K562 (cell line): Measurements from ENCODE around the gene NIFK. TPM values are rescaled to one million over a fixed set of nuclear protein-coding genes. Genes with fewer than 3 reads are reported as not detected.

Source experiments
- ATAC-seq: fragments of 200-7000 bp; cut with Tn5 transposase; 3 replicates; pipeline ENCODE4 v1.9.1; 2020; ENCODE audit warnings: moderate library complexity
- BruUV-seq: library from RNA; stranded (reverse); fragments of 400-500 nt; replicated peaks from 2 replicates; lab custom pipeline; 2021; lab: Mats Ljungman, UMichigan
- CTCF ChIA-PET: fragments of 300-600 bp; formaldehyde crosslinking; extraction: SDS; loops from one replicate; lab custom pipeline; 2021; ENCODE audit warnings: low intra/inter-chr PET ratio; lab: Yijun Ruan, JAX
- POLR2A ChIA-PET: fragments of 300-600, 350-650 bp; sonication (Branson Sonifier 250); formaldehyde crosslinking; extraction: SDS; loops from one replicate; lab custom pipeline; 2021; ENCODE audit warnings: antibody characterized with exemption, inconsistent platforms; lab: Yijun Ruan, JAX
- DNase-seq, 4 experiments: peaks; one replicate each; pipeline versions ENCODE4 v3.0.0 to v3.0.0-alpha.2; 2011 to 2018; ENCODE audit warnings: low spot score in 3 of 4, mixed read lengths in 3 of 4; ENCODE audit errors: extremely low read depth in 1 of 4
- FAIRE-seq: peaks from 2 replicates; lab custom pipeline; 2011; peaks lifted over from hg19 to GRCh38; lab: Jason Lieb, UNC
- H2AFZ ChIP-seq: 2 replicates; pipeline ENCODE4 v1.6.0; 2011; ENCODE audit warnings: low read depth, low read length, control low read depth, inconsistent platforms
- H3K27ac ChIP-seq: fragments of 200-600 bp; 3 replicates; pipeline ENCODE4 v1.8.0; 2011; ENCODE audit warnings: low read depth, mild to moderate bottlenecking, control low read depth, inconsistent platforms, low read length, moderate library complexity, mixed read lengths; ENCODE audit errors: extremely low read depth
- H3K27me3 ChIP-seq, 2 experiments: fragments of 300-600 bp in 1 of 2; 2 replicates in 1 of 2; 3 replicates in 1 of 2; pipeline versions ENCODE4 v1.6.0 to v1.8.0; 2011; ENCODE audit warnings: inconsistent platforms in 2 of 2, low read length in 2 of 2, mild to moderate bottlenecking in 1 of 2, mixed read lengths in 1 of 2, moderate library complexity in 1 of 2; ENCODE audit not compliant: control insufficient read depth in 2 of 2, insufficient read depth in 2 of 2
- H3K36me3 ChIP-seq: fragments of 300-600 bp; 3 replicates; pipeline ENCODE4 v1.8.0; 2011; ENCODE audit warnings: mild to moderate bottlenecking, low read length, inconsistent platforms; ENCODE audit not compliant: control insufficient read depth, insufficient read depth
- H3K4me1 ChIP-seq, 2 experiments: fragments of 200-600 bp in 1 of 2; replicated peaks in 1 of 2; 2 replicates in 1 of 2; 3 replicates in 1 of 2; pipeline versions ENCODE4 v1.5.1 to v1.8.0; 2011; ENCODE audit warnings: inconsistent platforms in 2 of 2, low read length in 2 of 2, mild to moderate bottlenecking in 1 of 2, mixed read lengths in 1 of 2, moderate library complexity in 1 of 2; ENCODE audit not compliant: control insufficient read depth in 2 of 2, insufficient read depth in 2 of 2
- H3K4me2 ChIP-seq: 2 replicates; pipeline ENCODE4 v1.6.1; 2011; ENCODE audit warnings: low read length, control low read depth, inconsistent platforms, mixed read lengths; ENCODE audit not compliant: insufficient read depth
- H3K4me3 ChIP-seq: fragments of 200-600 bp; sonication (generic), shearing (Covaris generic); 2 replicates; pipeline ENCODE4 v1.5.1; 2016; ENCODE audit warnings: control low read depth, inconsistent platforms
- H3K79me2 ChIP-seq: fragments of 200-600 bp; 3 replicates; pipeline ENCODE4 v1.8.0; 2011; ENCODE audit warnings: low read length, inconsistent platforms; ENCODE audit not compliant: control insufficient read depth, insufficient read depth
- H3K9ac ChIP-seq, 2 experiments: 2 replicates each; pipeline versions ENCODE4 v1.6.0 to v1.6.1; 2011; ENCODE audit warnings: low read depth in 2 of 2, low read length in 2 of 2, control low read depth in 1 of 2, inconsistent platforms in 1 of 2, mild to moderate bottlenecking in 1 of 2, mixed read lengths in 1 of 2; ENCODE audit not compliant: insufficient read depth in 1 of 2
- H3K9me1 ChIP-seq: one replicate; pipeline ENCODE4 v1.6.0; 2011; ENCODE audit warnings: inconsistent platforms, mild to moderate bottlenecking, low read length, moderate library complexity; ENCODE audit not compliant: control insufficient read depth, insufficient read depth
- H3K9me3 ChIP-seq: replicated peaks from 2 replicates; pipeline ENCODE4 v1.5.1; 2011; ENCODE audit warnings: low read depth, low read length, inconsistent platforms; ENCODE audit not compliant: control insufficient read depth, insufficient read depth
- H4K20me1 ChIP-seq: replicated peaks from 2 replicates; pipeline ENCODE4 v1.6.1; 2011; ENCODE audit warnings: low read length, inconsistent platforms, mixed read lengths; ENCODE audit not compliant: control insufficient read depth, insufficient read depth
- ARID1B ChIP-seq: fragments of 450-650 bp; IDR thresholded peaks from 2 replicates; pipeline ENCODE4 v1.6.1; 2016; ENCODE audit warnings: antibody characterized with exemption, mild to moderate bottlenecking, inconsistent platforms
- CBFA2T3 ChIP-seq: fragments of 450-650 bp; IDR thresholded peaks from 2 replicates; pipeline ENCODE4 v1.6.1; 2017
- ETV5 ChIP-seq: sonication (generic); formaldehyde crosslinking; IDR thresholded peaks from 2 replicates; pipeline ENCODE4 v1.4.0; 2020; ENCODE audit warnings: low read depth, mild to moderate bottlenecking, missing genetic modification reagents
- HDAC1 ChIP-seq, 2 experiments: fragments of 450-650 bp; IDR thresholded peaks; 2 replicates each; pipeline ENCODE4 v1.6.1; 2016 to 2017; ENCODE audit warnings: inconsistent platforms in 1 of 2, mild to moderate bottlenecking in 1 of 2, moderate library complexity in 1 of 2
- KDM1A ChIP-seq, 2 experiments: fragments of 450-650 bp; IDR thresholded peaks; 2 replicates each; pipeline ENCODE4 v1.6.1; 2016; ENCODE audit warnings: mild to moderate bottlenecking in 2 of 2
- NCOR1 ChIP-seq: fragments of 450-650 bp; IDR thresholded peaks from 2 replicates; pipeline ENCODE4 v1.6.1; 2016; ENCODE audit warnings: mild to moderate bottlenecking, moderate library complexity
- PRMT5 ChIP-seq: sonication (generic); formaldehyde crosslinking; IDR thresholded peaks from 2 replicates; pipeline ENCODE4 v1.5.0; 2020; ENCODE audit warnings: missing genetic modification reagents
- RCOR1 ChIP-seq, 2 experiments: IDR thresholded peaks; 2 replicates each; pipeline ENCODE4 v1.6.1; 2012; ENCODE audit warnings: low read depth in 2 of 2, low read length in 2 of 2, borderline replicate concordance in 1 of 2, improper control_type of control experiment in 1 of 2
- SMAD4 ChIP-seq: fragments of 250-450 bp; sonication (Bioruptor Pico); conservative IDR thresholded peaks from 2 replicates; pipeline ENCODE4 v1.8.0; 2021; ENCODE audit warnings: inconsistent platforms, mild to moderate bottlenecking, moderate library complexity
- SOX6 ChIP-seq: fragments of 450-650 bp; IDR thresholded peaks from 2 replicates; pipeline ENCODE4 v1.6.1; 2014; ENCODE audit warnings: mild to moderate bottlenecking
- SPI1 ChIP-seq: IDR thresholded peaks from 2 replicates; pipeline ENCODE4 v1.6.1; 2011; ENCODE audit warnings: low read depth, low read length, control low read depth, borderline replicate concordance
- TAL1 ChIP-seq: fragments of 450-650 bp; IDR thresholded peaks from 2 replicates; pipeline ENCODE4 v1.6.1; 2016; ENCODE audit warnings: mild to moderate bottlenecking
- TBL1XR1 ChIP-seq, 2 experiments: IDR thresholded peaks; 2 replicates each; pipeline ENCODE4 v1.6.1; 2012; ENCODE audit warnings: improper control_type of control experiment in 2 of 2, low read length in 2 of 2, mild to moderate bottlenecking in 1 of 2
- WGBS: fragments of 100-300 bp; shearing (Covaris generic); methylation state at CpG from one replicate; pipeline ENCODE4 v1.1.6; 2016; ENCODE audit warnings: low coverage, mixed read lengths; ENCODE audit not compliant: insufficient coverage; ENCODE audit errors: missing lambda C conversion rate; 5-methylcytosine and 5-hydroxymethylcytosine counted together
- in situ Hi-C: fragments of 300-500 bp; cut with MboI; formaldehyde crosslinking; loops from 4 replicates; pipeline ENCODE4 v1.15.0; 2018; ENCODE audit warnings: inconsistent platforms, mixed read lengths
- intact Hi-C: fragments of 100-400 bp; cut with micrococcal nuclease; formaldehyde crosslinking; loops from 2 replicates; pipeline ENCODE4 v1.14.2; 2022
- polyA plus RNA-seq, 8 experiments: library from polyadenylated mRNA; depleted of rRNA in 4 of 8; stranded (reverse) in 5 of 8; unstranded in 3 of 8; fragments of >200 nt; fragmentation: Nextera tagmentation in 2 of 8; fragmentation: Illumina TruSeq in 1 of 8; extraction: Ambion mirVana in 2 of 8; extraction: Trizol in 1 of 8; gene quantifications; 2 replicates each; pipeline versions ENCODE4 v1.2.1 to v1.2.3, GENCODE V29; 2011 to 2014; ENCODE audit warnings: inconsistent platforms in 1 of 8, missing spikeins in 1 of 8
- total RNA-seq, 7 experiments: library from RNA; depleted of rRNA in 6 of 7; stranded (reverse); fragments of >200 nt in 6 of 7; fragmentation: Illumina TruSeq in 2 of 7; extraction: Trizol in 2 of 7; gene quantifications; 2 replicates each; pipeline versions ENCODE4 v1.2.1 to v1.2.3, GENCODE V29; 2011 to 2021; ENCODE audit warnings: low replicate concordance in 1 of 7
- TF ChIP-seq, protein P1 (sequence below): sonication (generic); formaldehyde crosslinking; IDR thresholded peaks from 2 replicates; pipeline ENCODE4 v1.8.0; 2022; ENCODE audit warnings: missing genetic modification reagents, mild to moderate bottlenecking, moderate library complexity, borderline replicate concordance

Gene NIFK
- total and polyA plus RNA-seq, 9 of the 15 experiments (the other 6 are each of a cell fraction or from before 2014, with no cell fraction given) = 60.2 to 426 (median 183) TPM

DNA sequence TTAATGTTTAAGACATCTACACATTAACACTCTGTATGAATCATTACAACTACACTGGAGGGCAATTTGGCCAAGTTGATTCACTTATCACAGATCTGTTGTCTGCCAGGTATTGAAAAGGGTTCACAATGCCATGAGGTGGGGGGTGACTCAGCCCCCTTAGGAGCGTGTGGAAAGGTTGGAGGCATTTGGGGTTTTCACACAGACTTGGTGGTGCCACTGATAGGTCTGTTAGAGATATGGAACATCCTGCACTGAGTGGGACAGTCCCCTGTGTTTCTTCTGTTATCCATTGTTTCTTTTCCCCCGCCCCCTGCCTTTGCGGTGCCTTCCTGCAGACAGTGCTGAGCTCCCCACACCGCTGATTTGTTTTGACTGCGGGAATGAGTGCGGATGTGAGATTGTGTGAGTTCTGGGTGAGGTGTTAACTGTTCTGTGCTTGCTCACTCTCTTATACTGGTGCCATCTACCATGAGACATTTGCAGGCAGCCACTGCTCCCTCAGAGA lies 9.4 kb upstream of the NIFK start:
- Histone ChIP-seq H3K79me2 (no peaks in the 10 kb centered on the region), H3K4me2 (no peak overlapping the region; the same call in 1 of the 2 replicates), H3K4me1 (peaks cover 2 to 11% of the 10 kb centered on the region in 2 experiments; a peak in 4 of 5 replicates), H2AFZ (peak overlapping the region; percentile 3; the same call in 1 of the 2 replicates), H3K27me3 (no peaks in the 10 kb centered on the region), H3K9ac (peak overlapping the region in 1 of 2 experiments; percentile 6; a peak in 1 of 4 replicates), H3K4me3 (no peak overlapping the region), H3K9me3 (no peaks in the 10 kb centered on the region), H3K9me1 (no peaks in the 10 kb centered on the region), H4K20me1 (no peaks in the 10 kb centered on the region), H3K36me3 (no peaks in the 10 kb centered on the region), H3K27ac (no peak overlapping the region)
- ChIA-PET CTCF (no interaction called here), POLR2A (no interaction called here)
- DNase-seq (peak in 2 of 4 experiments; percentile 4 to 45), ATAC-seq (peak; percentile 68), FAIRE-seq (no peak)
- BruUV-seq = no TSS peak
- intact Hi-C loops = no loop called here
- in situ Hi-C loops = no loop called here
- TF ChIP-seq CBFA2T3 = peak; percentile 67
- no peak for TF ChIP-seq PRMT5
- peak; percentile 95 for TF ChIP-seq SMAD4 (CRISPR knock-in tag)
- TF ChIP-seq TAL1 = 0 out of 2 replicates have a peak, but pooled peaks have one; percentile 11
- TF ChIP-seq RCOR1 (IDR thresholded peaks at IDR 0.05; ENCODE audit: borderline replicate concordance in 1 of 2, low read depth in 2 of 2, low read length in 2 of 2) = peak; percentile 26 to 62; a peak in 2 of 4 replicates
- peak; percentile 67 for TF ChIP-seq NCOR1
- 0 out of 4 replicates have a peak, but pooled peaks of 1 of the 2 experiments have one; percentile 27 for TF ChIP-seq HDAC1 (IDR thresholded peaks at IDR 0.05)
- TF ChIP-seq, protein P1, sequence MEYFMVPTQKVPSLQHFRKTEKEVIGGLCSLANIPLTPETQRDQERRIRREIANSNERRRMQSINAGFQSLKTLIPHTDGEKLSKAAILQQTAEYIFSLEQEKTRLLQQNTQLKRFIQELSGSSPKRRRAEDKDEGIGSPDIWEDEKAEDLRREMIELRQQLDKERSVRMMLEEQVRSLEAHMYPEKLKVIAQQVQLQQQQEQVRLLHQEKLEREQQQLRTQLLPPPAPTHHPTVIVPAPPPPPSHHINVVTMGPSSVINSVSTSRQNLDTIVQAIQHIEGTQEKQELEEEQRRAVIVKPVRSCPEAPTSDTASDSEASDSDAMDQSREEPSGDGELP (CRISPR knock-in tag) = no peak
- peak; percentile 87 to 93 for TF ChIP-seq KDM1A (IDR thresholded peaks at IDR 0.05)
- 0 out of 2 replicates have a peak, but pooled peaks have one; percentile 21 for TF ChIP-seq ARID1B
- TF ChIP-seq SOX6 = 0 out of 2 replicates have a peak, but pooled peaks have one; percentile 25
- 0 out of 4 replicates have a peak, but pooled peaks of 1 of the 2 experiments have one; percentile 6 for TF ChIP-seq TBL1XR1 (IDR thresholded peaks at IDR 0.05; ENCODE audit: low read length in 2 of 2)
- no peak for TF ChIP-seq ETV5
- TF ChIP-seq SPI1 = no peak
- 15% methylated on average over 6 of the region's 6 CpGs for WGBS
